Measurements from ENCODE around the gene NIT1. TPM values are rescaled to one million over a fixed set of nuclear protein-coding genes. Genes with fewer than 3 reads are reported as not detected.

Gene NIT1
- total and polyA plus RNA-seq, 9 of the 15 experiments (the other 6 are each of a cell fraction or from before 2014, with no cell fraction given), result 18.4 to 76.0 (median 33.7) TPM

GRCh38 chr1:161082996-161083747, 34.7 kb upstream of the NIT1 start (continued):
- TF ChIP-seq ARHGAP35 (IDR thresholded peaks at IDR 0.05; ENCODE audit: partially characterized antibody), result no peak
- TF ChIP-seq CTBP1 (IDR thresholded peaks at IDR 0.05; ENCODE audit: borderline replicate concordance), result peak; percentile 46
- TF ChIP-seq ZNF311 (CRISPR knock-in tag; IDR thresholded peaks at IDR 0.05), result no peak
- TF ChIP-seq SRF (CRISPR knock-in tag; IDR thresholded peaks at IDR 0.05), result peak in 1 of 2 experiments; percentile 45; a peak in 1 of 4 replicates
- TF ChIP-seq ZNF324 (CRISPR knock-in tag; IDR thresholded peaks at IDR 0.05), result no peak
- TF ChIP-seq HOMEZ (CRISPR knock-in tag; IDR thresholded peaks at IDR 0.05), result no peak
- TF ChIP-seq TAF9B (IDR thresholded peaks at IDR 0.05; ENCODE audit: partially characterized antibody), result no peak
- TF ChIP-seq PHF8 (IDR thresholded peaks at IDR 0.05; ENCODE audit: borderline replicate concordance, low read length), result no peak
- TF ChIP-seq CHD1 (IDR thresholded peaks at IDR 0.05; ENCODE audit: low read length), result no peak
- TF ChIP-seq ZNF707 (CRISPR knock-in tag; conservative IDR thresholded peaks at IDR 0.05), result no peak
- TF ChIP-seq PRMT5 (CRISPR knock-in tag; IDR thresholded peaks at IDR 0.05), result no peak
- TF ChIP-seq HNRNPH1 (optimal IDR thresholded peaks at IDR 0.05; ENCODE audit: low read depth, low read length), result no peak
- peak; percentile 61; the same call in 1 of the 2 replicates for TF ChIP-seq L3MBTL2 (IDR thresholded peaks at IDR 0.05)
- TF ChIP-seq RCOR1 (IDR thresholded peaks at IDR 0.05; ENCODE audit: borderline replicate concordance in 1 of 2, low read depth in 2 of 2, low read length in 2 of 2), result no peak
- TF ChIP-seq NFIX (CRISPR knock-in tag; IDR thresholded peaks at IDR 0.05; ENCODE audit: low read depth), result no peak
- no peak for TF ChIP-seq RREB1 (CRISPR knock-in tag; IDR thresholded peaks at IDR 0.05)
- TF ChIP-seq CHCHD3 (CRISPR knock-in tag; IDR thresholded peaks at IDR 0.05), result no peak
- no peak; the same call in 1 of the 2 replicates for TF ChIP-seq MYNN (IDR thresholded peaks at IDR 0.05)
- no peak for TF ChIP-seq MYNN (CRISPR knock-in tag; IDR thresholded peaks at IDR 0.05)
- TF ChIP-seq ZNF561 (CRISPR knock-in tag; conservative IDR thresholded peaks at IDR 0.05), result no peak
- no peak for TF ChIP-seq CXXC5 (CRISPR knock-in tag; IDR thresholded peaks at IDR 0.05)
- no peak for TF ChIP-seq ELF1 (tag; IDR thresholded peaks at IDR 0.05)
- TF ChIP-seq PTBP1 (IDR thresholded peaks at IDR 0.05; ENCODE audit: low read depth, low read length), result no peak
- TF ChIP-seq ZNF134 (CRISPR knock-in tag; conservative IDR thresholded peaks at IDR 0.05), result no peak

Measured in K562 (cell line).